Measurements from ENCODE around the gene NEGR1. TPM values are rescaled to one million over a fixed set of nuclear protein-coding genes. Genes with fewer than 3 reads are reported as not detected.
A peak's percentile ranks its signal among the peaks of the same experiment; 100 is the strongest.
"Not testable (repeated sequence)": the region's sequence is repeated elsewhere in the genome, so short reads cannot be mapped to it uniquely, and the experiment has no call there.

NEGR1 gene
- polyA plus RNA-seq, 4 donors, result 2.4 to 4.1 (median 3.8) TPM

DNA sequence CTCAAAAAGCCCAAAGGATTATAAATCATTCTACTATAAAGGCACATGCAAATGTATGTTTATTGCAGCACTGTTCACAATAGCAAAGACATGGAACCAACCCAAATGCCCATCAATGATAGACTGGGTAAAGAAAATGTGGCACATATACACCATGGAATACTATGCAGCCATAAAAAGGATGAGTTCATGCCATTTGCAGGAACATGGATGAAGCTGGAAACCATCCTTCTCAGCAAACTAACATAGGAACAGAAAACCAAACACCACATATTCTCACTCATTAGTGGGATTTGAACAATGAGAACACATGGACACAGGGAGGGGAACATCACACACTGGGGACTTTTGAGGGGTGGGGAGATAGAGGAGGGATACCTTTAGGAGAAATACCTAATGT is 46.4 kb downstream of the NEGR1 start:
- DNase-seq (ENCODE audit: low read depth in 4 of 4, low spot score in 2 of 4), result not testable (repeated sequence)

DNA sequence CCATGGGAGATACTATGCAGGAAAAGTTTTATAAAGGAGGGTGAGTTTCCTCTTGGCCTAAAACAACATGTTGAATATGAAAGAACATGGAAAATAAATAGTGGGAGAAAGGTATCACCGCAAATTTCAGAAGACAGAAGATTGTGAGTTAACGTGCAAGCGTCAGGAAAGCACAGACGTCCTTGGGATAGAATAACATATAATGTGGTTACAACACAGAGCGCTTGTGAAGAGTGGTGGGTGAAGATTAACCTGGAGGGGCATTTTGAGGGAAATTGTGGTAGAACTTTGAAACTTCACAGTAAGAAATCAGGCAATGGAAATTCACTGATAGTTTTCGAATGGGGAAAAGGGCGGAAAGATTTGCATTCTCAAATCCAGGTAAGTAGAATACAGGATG is 47.3 kb downstream of the NEGR1 start:
- no peak for DNase-seq (ENCODE audit: low read depth in 4 of 4, low spot score in 2 of 4)

DNA sequence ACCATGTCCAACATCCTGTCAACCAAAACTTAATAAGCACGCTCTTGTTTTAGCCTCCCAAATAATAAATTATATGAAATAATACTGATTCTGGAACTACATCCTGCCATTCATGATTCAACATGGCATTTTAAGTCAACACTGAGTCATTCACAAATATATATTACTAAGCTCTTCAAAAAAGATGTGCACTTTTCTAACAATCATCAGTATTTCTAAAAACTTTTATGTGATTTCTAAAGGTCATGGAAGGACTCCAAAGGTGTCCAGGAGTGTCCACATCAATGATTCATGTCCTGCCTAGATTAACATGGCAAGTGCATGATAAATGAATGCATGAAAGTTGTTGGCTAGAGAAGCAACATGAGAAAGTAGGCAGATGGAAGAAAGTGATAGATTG is 51.6 kb downstream of the NEGR1 start:
- no peak for DNase-seq (ENCODE audit: low read depth in 4 of 4, low spot score in 2 of 4)

DNA sequence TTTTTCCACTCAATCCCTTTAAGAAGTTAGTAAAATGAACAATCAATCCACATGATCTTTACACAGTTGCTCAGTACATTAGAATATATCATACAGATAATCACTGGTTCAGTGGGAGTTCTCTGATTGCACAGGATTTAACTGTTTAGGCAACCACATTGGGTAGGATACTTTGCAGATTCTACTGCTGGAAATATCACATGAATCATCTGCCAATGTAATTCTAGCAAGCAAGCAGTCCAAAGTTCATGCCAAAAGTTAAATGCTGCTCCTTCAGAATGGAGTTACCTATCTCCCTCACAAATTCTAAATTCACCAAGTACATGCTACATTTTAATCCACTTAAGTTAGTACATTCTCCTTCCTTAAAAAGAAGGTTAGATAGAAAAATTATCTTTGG is 52.4 kb downstream of the NEGR1 start:
- DNase-seq (ENCODE audit: low read depth in 4 of 4, low spot score in 2 of 4), result no peak

DNA sequence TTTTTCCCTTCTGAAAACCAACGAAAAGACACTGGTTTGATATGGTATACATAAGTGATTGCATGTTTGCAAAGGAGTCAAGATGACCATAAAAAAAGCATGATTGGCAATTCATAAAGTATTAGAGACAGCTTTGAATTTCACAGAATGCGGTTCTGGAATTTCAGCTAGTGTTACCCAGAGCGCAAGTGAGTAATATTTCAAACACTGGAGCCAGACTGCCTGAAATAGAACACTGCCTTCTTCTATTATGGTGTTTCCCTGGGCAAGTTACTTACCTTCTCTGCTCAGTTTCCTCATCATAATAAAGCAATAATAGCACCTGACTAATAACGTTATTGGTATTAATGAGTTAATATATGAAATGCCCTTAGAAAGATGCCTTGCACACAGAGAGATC is 54.7 kb downstream of the NEGR1 start:
- no peak for DNase-seq (ENCODE audit: low read depth in 4 of 4, low spot score in 2 of 4)

DNA sequence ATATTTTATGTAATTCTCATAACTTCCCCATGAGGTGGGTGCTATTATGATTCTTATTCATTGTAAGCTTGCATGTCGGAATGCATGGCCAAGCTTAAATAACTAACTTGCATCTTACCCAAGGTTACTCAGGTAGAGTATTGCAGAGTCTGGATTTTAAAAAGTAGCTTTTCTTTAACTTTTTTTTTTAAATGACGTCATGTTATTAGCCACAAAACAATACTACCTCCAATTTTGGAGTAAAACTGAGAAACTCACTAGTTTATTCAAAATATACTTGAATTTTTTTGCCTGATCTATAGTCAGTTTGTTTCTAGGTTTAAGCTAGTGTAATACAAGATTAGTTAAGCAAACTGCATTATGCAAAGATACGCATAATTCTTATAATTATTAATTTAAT is 57.8 kb downstream of the NEGR1 start:
- no peak for DNase-seq (ENCODE audit: low read depth in 4 of 4, low spot score in 2 of 4)

DNA sequence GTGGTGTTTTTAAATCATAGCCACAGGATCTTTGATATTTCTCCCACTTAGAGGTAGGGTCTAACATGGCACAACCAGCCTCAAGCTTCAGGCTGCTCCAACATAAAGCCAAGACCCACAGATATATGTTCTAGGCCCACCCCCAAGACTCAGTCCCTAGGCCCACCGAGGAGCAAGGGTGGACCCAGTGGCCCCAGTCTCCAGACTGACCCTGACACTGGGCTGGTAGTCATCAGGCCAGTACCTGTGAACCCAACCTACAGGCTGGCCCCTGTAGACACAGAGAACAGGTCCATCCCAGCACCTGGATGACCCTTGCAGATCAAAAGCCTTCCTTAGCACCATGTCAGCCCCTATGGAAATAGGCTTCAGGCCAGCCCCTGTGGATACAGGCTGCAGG is 60.5 kb downstream of the NEGR1 start:
- DNase-seq (ENCODE audit: low read depth in 4 of 4, low spot score in 2 of 4), result no peak

DNA sequence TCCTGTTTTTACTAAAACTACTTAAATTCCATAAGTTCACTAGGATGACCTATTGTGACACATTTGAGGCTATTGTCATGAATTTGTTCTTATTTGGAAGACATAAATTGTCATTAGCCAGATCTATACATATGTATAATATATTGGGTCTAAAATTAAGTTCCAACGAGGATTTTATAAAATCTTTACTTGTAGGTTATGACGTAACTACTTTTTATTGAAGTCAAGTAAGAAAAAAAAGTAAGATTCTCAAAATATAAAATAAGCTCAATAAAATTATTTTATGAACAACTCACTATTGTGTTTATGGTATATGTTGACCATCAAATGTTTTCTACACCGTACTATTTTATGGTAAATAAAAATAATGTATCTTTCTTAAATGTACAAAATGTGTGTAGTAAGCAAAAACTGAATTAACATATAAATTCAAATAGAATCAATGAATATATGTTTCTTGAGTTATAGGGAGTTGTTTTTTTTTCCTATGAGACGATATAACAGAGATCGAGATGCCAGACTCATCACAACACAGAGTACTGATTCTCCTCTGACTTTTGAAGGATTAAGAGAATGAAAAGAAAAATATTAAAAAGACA is 64.1 kb downstream of the NEGR1 start:
- no peak for DNase-seq (ENCODE audit: low read depth in 4 of 4, low spot score in 2 of 4)

DNA sequence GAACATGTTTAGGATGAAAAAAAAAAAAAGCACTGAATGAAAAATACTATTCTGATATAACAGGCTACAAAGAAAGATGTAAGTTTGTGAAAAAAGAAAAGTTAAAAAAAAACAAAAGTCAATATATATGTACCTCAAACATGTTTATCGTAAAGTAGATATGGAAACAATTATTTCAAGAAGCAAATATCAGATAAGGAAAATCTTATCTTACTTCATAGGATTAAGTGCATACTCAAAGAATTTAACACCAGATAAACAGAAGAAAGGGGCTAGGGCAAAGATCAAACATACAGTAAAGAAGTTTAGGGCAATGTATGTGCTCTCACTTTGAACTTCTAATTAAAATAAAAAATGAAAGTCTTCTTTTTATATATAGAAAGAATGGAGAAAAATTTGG is 75.3 kb downstream of the NEGR1 start:
- DNase-seq (ENCODE audit: low read depth in 4 of 4, low spot score in 2 of 4), result no peak

DNA sequence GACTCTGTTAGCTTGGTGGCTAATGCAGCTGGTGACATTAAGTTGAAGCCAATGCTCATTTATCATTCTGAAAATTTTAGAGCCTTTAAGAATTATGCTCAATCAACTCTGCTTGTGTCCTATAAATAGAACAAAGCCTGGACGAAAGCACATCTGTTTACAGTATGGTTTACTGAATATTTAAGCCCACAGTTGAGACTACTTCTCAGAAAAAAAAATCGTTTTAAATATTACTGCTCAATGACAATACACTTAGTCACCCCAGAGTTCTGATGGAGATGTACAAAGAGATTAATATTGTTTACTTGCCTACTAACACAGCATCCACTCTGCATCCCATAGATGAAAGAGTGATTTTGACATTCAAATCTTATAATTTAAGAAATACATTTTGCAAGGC is 79.6 kb downstream of the NEGR1 start:
- no peak for DNase-seq (ENCODE audit: low read depth in 4 of 4, low spot score in 2 of 4)

DNA sequence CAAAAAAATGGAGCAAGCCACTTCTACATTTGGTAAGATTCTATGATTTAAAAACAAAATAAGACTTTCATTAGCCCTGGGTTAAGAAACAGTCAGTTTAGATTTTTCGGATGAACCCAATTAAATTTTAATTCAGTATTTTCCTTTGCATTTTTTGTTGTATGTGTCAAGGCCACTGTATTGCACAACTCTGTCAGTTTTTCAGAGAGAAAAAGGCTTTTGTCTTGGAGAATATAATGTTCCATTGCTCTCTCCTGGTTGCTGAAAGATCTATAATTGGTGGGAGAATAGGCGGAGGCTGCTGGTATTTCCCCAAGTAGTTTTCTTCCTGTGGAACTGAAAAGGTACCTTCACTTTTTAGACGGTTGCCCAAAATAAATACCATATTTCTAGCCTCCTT is 84.6 kb downstream of the NEGR1 start:
- no peak for DNase-seq (ENCODE audit: low read depth in 4 of 4, low spot score in 2 of 4)

DNA sequence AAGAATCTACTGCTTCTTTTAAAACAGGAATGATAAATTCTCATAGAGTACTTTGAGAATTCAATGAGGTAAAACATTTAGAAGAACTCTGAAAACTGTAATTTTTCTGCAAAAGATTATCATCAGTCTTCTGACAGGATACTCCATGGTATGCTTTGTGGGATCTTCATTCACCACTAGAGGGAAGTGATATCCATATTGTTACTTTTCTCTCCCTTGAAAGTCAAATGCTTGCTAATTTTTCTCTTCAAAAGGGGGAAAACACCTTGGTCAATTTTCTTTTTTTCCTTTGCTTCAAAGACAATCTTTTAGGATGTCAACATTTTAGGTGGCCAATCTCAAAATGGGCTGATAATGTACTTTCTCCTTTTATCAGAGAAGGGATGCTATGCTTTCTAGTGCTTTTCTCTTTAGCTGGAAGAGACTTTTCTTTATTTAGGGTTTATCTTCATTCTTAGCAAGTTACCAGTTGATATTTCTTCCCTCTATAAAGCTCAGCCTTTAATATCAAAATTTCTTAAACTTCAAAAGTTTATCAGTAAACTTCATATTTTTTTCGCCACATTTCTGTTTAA is 95.5 kb downstream of the NEGR1 start:
- DNase-seq (ENCODE audit: low read depth in 4 of 4, low spot score in 2 of 4), result no peak

DNA sequence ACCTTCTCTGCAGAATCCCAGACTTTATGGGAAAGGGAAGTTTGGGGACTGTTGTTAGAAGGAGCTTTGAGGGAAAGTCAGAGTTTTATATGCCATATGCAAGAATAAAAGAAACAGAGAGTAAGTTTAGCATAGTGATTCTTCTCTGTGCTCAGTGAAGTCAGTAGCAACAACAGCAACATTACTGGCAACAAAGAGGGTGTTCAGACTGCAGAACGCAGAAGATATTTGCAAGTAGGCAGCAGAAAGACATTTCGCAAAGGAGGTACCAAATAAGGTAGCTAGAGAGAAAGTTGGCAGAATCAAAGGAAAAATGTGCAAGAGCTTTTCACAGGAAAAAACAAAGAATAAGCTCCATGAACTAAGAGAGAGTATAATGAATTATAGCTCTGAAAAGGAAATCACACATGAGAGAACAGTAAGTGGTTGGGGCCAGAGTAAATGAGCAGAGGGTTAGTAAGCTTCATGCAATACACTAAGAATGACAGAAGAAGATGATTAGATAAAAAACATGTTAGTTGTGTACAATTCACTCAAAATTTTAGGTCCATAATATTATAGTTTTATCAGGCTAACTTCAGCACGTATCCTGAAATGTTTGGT is 98.1 kb downstream of the NEGR1 start:
- DNase-seq (ENCODE audit: low read depth in 4 of 4, low spot score in 2 of 4), result no peak

DNA sequence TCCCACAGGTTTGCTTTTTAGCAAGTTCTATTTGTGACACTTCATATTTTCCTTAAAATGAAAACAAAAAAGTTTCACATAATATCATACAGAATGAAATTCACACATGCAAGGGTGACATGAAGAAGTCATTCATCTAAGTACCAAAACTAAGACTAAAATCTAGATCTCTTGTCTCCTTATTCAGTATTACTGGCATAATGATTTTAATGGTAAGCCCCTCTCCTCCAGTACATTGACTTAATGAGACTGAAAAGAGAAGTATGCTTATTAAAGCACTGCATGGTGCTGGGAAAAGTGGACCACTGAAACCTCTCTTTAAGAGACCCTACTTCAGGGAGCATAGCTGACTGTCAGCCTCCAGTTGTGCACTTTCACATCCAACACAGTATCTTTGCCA is 99.5 kb downstream of the NEGR1 start:
- no peak for DNase-seq (ENCODE audit: low read depth in 4 of 4, low spot score in 2 of 4)

DNA sequence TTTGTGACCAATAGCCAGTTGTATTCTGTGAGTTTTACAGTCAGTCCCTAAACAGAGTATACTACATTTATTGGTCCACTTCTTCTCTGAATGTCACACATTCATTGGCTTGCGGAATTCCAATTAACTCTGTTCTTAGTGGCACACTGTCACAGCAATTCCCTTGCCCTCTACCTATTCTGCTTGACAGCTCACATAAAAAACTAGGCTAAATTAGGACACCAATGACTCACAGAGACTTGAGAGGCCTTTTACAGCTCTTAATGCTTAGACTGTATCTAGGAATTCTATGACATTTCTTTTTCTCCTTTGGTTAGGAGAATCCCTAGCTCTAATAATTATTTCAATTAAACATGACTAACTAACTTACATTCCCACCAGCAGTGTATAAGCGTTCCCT is 104.1 kb downstream of the NEGR1 start:
- DNase-seq (ENCODE audit: low read depth in 4 of 4, low spot score in 2 of 4), result peak in 1 of 4 donors; percentile 10

DNA sequence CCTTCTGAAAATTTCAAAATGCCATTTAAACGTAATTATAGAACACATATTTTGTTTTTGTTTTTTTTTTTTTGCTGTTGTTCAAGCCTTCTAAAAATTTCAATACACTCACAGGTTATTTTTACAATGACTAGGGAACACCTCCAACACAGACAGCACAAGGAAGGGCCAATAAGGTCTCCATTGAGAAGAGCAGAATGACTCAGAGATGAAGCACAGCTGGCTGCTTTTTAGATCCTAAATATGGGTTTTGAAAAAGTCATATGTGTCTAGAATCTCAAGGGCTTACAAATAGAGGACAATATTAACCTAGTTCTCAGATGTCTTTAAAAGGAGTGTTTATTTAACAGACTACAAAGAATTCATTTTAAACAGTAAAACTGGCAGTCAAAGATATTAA is 104.6 kb downstream of the NEGR1 start:
- DNase-seq (ENCODE audit: low read depth in 4 of 4, low spot score in 2 of 4), result no peak

DNA sequence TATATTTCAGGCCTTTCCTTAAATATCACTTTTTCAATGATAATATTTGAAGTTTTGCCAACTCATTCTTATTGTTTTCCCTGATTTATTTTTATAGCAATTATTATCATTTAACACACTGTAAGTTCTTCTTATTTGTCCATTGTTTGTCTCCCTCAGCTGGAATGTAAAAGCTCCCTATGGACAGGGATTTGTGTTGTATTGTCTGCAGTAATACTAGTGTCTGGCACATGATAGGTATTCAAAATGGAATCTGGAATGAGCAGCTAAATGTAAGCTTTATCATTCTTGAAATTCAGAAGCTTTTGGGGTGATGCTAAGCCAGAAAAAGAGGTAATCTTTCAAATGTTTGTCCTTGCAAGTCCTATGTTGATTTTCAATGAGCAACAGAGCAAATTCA is 112.1 kb downstream of the NEGR1 start:
- DNase-seq (ENCODE audit: low read depth in 4 of 4, low spot score in 2 of 4), result no peak

DNA sequence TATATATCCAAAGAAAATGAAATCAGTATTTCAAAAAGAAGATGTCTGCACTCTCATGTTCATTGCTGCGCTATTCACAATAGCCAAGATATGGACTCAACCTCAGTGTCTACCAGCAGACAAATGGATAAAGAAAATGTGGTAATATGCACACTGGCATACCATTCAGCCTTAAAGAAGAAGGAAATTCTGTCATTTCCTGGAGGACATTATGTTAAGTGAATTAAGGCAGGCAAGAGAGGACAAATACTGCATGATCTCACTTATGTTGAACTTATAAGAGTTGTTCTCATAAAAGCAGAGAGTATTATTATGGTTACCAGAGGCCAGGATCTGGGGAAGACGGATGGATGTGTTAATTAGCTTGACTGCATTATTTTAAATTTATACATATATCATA is 115.9 kb downstream of the NEGR1 start:
- no peak for DNase-seq (ENCODE audit: low read depth in 4 of 4, low spot score in 2 of 4)

DNA sequence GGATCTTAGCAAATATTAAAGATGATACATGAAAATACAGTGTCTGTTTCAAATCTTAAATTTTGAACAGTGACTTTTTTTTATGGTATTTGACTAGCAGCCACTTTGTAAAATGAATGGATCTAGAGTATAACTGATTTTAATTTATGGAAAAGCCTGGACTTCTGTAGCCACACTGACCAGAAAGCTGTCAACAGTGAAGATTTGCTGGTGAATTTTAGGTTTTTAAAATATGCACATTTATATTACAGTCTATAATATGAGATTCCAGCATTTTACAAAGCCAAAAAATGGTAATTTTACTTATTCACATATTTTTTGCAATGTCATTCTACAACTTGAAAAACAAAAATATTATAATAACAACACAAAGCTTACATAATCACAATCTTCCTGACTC is 131.8 kb downstream of the NEGR1 start:
- no peak for DNase-seq (ENCODE audit: low read depth in 4 of 4, low spot score in 2 of 4)

DNA sequence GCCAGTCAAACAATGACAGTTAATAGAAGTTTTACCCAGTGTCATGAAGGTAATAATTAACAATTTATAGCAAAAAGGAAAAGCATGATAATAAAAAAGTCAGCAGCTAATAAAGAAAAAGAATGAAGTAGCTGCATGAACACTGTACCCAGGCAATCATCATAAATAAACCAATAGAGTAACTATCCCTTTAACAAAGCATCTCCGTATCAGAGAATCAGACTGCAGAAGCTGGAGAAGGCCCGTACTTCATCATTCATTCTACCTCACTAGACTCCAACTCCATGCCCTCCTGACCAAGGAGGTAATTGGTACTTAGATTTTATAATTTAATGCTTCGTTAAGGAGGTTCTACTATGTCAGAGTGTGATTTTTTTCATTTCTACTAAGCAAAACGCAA is 140.5 kb downstream of the NEGR1 start:
- DNase-seq (ENCODE audit: low read depth in 4 of 4, low spot score in 2 of 4), result no peak

DNA sequence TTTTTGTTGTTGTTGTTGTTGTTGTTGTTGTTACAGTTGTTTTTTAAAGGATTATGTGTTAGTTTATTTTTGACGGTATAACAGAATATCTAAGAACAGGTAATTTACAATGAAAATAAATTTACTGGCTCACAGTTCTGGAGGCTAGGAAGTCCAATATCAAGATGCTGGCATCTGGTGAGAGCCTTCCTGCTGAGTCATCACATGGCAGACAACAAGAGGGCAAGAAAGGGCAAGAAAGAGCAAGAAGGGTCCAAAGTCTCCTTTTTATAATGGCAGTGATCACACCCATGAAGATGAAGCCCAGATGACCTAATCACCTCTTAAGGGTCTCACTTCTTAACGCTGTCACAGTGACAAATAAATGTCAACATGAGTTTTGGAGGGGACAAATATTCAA is 142.1 kb downstream of the NEGR1 start:
- no peak for DNase-seq (ENCODE audit: low read depth in 4 of 4, low spot score in 2 of 4)

DNA sequence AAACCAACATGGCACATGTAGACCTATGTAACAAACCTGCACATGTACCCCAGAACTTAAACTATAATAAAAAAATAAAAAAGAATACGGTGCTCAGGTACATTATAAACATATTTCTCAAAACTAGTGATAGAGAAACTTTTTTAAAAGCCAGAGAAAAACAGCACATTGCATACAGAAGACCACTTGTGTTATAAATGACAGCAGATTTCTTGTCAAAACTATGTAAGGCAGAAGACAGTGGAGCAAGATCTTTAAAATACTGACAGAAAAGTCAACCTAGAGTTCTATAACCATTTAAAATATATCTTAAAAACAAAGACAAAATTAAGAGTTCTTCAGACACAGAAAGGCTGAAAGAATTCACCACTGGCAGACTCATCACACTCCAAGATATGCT is 144.7 kb downstream of the NEGR1 start:
- no peak for DNase-seq (ENCODE audit: low read depth in 4 of 4, low spot score in 2 of 4)

DNA sequence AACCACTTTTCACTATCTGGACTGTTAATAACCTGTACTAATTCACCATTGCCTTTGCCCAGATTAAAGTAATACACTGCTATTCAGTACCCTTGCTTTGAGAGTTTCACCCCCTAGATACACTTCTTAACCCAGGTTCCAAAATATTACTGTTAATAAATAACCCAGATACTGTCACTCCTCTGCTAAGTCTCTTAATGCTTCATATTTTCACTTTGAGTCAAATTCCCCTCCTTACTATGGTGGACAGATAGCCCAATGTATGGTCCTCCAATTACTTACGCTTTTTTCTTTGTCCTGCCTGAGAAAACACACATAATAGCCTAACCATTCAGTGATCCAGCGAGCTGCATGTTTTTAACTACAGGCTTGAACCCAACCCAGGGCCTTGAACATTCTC is 152.5 kb downstream of the NEGR1 start:
- DNase-seq (ENCODE audit: low read depth in 4 of 4, low spot score in 2 of 4), result no peak
